ENCODE measurements around the gene DUSP28.

The DUSP28 gene

DNA sequence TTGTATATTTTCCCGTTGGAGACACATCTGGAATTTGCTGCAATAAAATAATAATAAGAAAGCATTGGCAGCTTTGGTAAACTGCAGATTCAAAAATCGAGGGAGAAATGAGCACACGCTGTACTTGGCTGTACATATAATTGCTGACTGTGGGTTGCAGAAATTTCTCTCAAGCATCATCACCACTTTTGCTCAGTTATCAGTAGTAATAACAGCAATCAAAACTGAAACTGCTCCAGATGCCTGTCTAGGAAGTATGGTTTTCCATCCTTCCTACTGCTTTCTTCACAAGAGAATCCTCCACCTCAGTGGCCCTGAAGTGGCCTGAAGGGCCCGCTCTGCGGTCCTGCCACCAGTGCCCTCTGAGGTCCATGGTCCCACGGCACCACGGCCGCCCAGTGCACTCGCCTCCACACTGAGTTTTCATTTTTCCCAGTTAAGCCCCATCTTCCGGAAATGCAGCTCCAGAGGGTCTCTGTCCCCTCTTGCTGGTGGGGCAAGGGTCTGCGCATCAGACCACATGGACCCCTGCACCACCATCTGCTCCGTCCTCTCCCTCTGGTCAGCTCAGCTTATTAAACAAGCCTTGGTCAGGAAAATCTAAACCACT lies 3.9 kb downstream of the DUSP28 start:
- Mint-ChIP-seq H3K27ac (peak overlapping the region; percentile 97), H3K4me1 (peaks cover 66% of the 10 kb centered on the region), H3K9me3 (no peaks in the 10 kb centered on the region), H3K36me3 (peaks cover 24% of the 10 kb centered on the region), H3K4me3 (no peak overlapping the region), H3K27me3 (no peaks in the 10 kb centered on the region)
- ATAC-seq = no peak

DNA sequence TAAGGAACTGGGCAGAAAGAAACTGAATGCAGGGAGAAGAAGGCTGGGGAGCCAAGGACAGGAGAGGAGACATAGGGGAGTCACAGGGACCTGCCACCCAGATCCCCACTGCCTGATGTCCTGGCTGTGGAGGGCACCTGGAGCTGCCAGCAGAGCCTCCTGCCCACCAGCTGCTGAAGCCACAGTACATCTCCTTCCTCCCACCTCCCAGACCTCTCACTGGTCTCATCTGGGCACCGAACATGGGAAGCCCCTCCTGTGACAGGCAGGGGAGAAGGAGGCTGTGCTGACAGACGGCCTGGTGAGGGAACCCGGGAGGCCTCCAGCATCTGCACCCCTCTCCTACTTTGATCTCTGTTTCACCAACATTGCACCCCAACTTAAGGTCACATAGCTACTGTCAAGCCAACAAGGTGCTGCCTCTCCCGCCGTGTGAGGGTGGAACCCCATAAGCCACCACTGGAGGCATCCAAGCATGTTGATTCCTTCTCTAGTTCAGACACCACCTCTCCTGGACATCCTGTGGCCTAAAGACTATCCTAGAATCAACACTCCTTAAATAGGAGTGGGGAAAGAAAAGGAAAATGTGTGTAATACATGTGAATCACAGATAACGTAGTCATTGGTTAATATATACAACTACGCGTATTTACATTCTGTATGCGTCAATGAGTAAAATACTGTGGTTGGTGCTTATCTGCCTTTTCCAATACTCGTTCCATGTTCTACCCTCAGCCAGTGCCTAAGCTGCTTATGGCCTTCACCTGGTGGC lies 4.6 kb downstream of the DUSP28 start:
- Mint-ChIP-seq H3K27me3 (no peaks in the 10 kb centered on the region), H3K36me3 (peaks cover 18% of the 10 kb centered on the region), H3K9me3 (no peaks in the 10 kb centered on the region), H3K4me3 (peak overlapping the region; percentile 89), H3K27ac (peak overlapping the region; percentile 97), H3K4me1 (peaks cover 66% of the 10 kb centered on the region)
- no peak for ATAC-seq

DNA sequence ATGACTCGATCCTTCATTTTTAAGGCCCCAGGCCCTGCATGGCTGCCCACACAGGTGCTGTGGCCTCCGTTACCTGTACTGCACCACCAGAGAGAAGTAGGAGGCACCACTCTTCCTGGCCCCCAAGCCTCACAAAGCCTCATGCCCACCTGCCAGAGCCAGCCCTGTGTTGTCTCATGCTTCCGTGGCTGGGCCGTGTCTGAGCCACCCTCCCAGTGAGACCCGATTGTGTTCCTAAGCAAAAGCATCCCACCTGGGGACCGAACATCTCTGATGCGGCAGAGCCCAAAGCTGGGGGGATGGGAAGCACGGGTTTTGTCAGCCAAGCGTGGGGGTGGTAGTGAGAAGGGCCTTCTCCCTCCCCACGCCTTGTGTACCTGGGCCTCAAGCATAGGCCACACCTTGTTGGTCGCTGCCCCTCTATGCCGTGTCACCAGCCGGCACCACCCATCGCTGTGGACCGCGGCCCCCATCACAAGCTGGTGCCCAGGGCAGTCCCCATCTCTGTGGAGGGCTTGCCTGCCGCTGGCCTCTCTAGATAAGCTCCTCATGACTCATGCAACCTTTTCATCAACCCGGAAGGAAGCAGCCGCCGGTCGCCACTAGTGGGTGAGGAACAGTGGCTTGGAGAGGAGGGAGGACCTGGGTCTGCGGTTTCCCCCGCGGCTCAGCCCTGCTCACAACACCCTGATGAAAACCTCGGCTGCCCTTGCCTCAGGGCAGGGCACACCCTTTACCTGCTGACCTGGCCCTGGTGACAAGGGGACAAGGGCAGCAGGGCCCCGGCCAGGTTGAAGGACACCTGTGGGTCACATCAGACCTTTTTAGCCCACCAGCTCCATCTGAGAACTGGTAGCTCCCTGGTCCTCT lies 5.4 kb downstream of the DUSP28 start:
- H3K27ac Mint-ChIP-seq = peak overlapping the region; percentile 97
- H3K4me1 Mint-ChIP-seq = peaks cover 70% of the 10 kb centered on the region
- no peaks in the 10 kb centered on the region for H3K27me3 Mint-ChIP-seq
- peak; percentile 73 for ATAC-seq
- no peaks in the 10 kb centered on the region for H3K9me3 Mint-ChIP-seq
- H3K4me3 Mint-ChIP-seq = peak overlapping the region; percentile 89
- H3K36me3 Mint-ChIP-seq = peaks cover 20% of the 10 kb centered on the region

GRCh38 chr2:240566203-240567136 lies 6.3 kb downstream of the DUSP28 start:
- H3K36me3 Mint-ChIP-seq = peaks cover 24% of the 10 kb centered on the region
- ATAC-seq = peak; percentile 82
- no peaks in the 10 kb centered on the region for H3K27me3 Mint-ChIP-seq
- H3K27ac Mint-ChIP-seq = peak overlapping the region; percentile 97
- peak overlapping the region; percentile 89 for H3K4me3 Mint-ChIP-seq
- H3K9me3 Mint-ChIP-seq = no peaks in the 10 kb centered on the region
- H3K4me1 Mint-ChIP-seq = peaks cover 75% of the 10 kb centered on the region

- H3K36me3 Mint-ChIP-seq = peaks cover 19% of the 10 kb centered on the region
Measured at GRCh38 chr2:240567137-240567871, 7.1 kb downstream of the DUSP28 start.

DNA sequence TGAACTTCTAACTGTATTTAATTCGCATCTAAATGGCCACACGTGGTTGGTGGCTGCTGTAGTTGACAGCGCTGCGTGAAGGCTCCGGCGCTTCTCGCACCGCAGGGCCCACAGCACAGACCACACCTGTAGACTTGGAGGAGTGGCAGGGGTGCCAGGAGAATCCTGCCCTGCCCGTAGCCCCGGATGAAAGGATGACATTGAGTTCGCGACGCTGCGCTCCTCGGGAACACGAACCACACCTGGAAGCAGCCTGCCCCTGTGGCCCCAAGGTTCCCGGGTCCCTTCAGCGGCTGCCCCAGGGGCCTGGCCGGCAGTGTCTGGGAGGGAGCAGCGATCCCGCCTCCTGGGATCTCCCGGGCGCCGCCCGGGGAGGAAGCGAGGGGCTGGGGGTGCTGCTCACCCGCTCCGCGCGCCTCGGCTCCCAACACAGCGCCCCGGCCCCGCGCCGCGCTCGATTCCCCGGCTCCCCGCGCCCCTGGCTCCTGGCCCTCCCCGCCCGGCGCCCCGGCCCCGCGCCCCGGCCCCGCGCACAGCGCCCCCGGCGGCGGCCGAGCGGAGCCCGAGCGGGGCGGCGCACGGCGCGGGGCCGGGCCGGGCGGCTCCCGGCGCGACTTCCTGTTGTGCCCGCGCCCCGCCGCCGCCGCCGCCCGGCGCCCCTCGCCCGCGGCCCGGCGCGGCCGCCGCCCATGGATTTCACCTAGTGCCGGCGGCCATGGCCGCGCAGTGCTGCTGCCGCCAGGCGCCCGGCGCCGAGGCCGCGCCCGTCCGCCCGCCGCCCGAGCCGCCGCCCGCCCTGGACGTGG lies 7.9 kb downstream of the DUSP28 start, which contains the start of gene RNPEPL1:
TSS of gene RNPEPL1 (plus strand) at position 613 of the 806 bp plus-strand sequence. CDS start at position 716, 103 bp downstream.
- H3K27ac Mint-ChIP-seq = peak within 1 kb of the TSS; percentile 97
- H3K9me3 Mint-ChIP-seq = no peaks in the 10 kb centered on the region
- H3K4me3 Mint-ChIP-seq = peak within 1 kb of the TSS; percentile 89
- no peaks in the 10 kb centered on the region for H3K27me3 Mint-ChIP-seq
- peaks cover 68% of the 10 kb centered on the region for H3K4me1 Mint-ChIP-seq
- ATAC-seq = peak; percentile 64
- peaks cover 19% of the 10 kb centered on the region for H3K36me3 Mint-ChIP-seq

More at GRCh38 chr2:240567137-240567871, 7.1 kb downstream of the DUSP28 start:
- H3K4me1 Mint-ChIP-seq = peaks cover 69% of the 10 kb centered on the region
- H3K9me3 Mint-ChIP-seq = no peaks in the 10 kb centered on the region
- no peak for ATAC-seq
- peak overlapping the region; percentile 89 for H3K4me3 Mint-ChIP-seq
- no peaks in the 10 kb centered on the region for H3K27me3 Mint-ChIP-seq
- peak overlapping the region; percentile 97 for H3K27ac Mint-ChIP-seq

DNA sequence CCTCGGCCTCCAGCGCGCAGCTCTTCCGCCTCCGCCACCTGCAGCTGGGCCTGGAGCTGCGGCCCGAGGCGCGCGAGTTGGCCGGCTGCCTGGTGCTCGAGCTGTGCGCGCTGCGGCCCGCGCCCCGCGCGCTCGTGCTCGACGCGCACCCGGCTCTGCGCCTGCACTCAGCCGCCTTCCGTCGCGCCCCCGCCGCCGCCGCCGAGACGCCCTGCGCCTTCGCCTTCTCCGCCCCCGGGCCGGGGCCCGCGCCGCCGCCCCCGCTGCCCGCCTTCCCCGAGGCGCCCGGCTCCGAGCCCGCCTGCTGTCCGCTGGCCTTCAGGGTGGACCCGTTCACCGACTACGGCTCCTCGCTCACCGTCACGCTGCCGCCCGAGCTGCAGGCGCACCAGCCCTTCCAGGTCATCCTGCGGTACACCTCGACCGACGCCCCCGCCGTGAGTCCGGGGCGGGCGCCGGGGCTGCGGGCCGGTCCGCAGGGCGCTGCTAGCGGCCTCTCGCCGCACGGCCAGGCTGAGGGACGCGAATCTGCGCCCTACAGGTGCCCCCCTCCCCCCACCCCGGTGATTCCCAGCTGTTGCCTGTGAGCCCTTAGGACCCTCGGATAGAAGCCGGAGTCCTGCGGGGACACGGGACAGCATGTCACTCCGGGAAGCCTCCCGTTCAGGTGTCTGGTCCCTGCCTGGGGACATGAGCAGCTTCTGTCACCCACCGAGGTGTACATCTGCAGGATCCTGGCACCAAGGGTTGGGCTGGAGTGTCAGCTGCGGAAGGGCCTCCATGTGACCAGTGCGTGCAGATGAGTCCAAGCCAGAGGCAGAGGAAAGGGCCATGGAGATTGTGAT lies 8.7 kb downstream of the DUSP28 start:
- H3K27me3 Mint-ChIP-seq = no peaks in the 10 kb centered on the region
- H3K36me3 Mint-ChIP-seq = peaks cover 19% of the 10 kb centered on the region
- H3K4me1 Mint-ChIP-seq = peaks cover 68% of the 10 kb centered on the region
- no peaks in the 10 kb centered on the region for H3K9me3 Mint-ChIP-seq
- ATAC-seq = peak; percentile 25
- peak overlapping the region; percentile 79 for H3K27ac Mint-ChIP-seq
- H3K4me3 Mint-ChIP-seq = peak overlapping the region; percentile 88

- peaks cover 14% of the 10 kb centered on the region for H3K36me3 Mint-ChIP-seq
- no peaks in the 10 kb centered on the region for H3K9me3 Mint-ChIP-seq
- H3K27ac Mint-ChIP-seq = peak overlapping the region; percentile 79
- peak overlapping the region; percentile 88 for H3K4me3 Mint-ChIP-seq
- no peak for ATAC-seq
- H3K4me1 Mint-ChIP-seq = peaks cover 62% of the 10 kb centered on the region
- no peaks in the 10 kb centered on the region for H3K27me3 Mint-ChIP-seq
Measured at GRCh38 chr2:240569523-240569997, 9.4 kb downstream of the DUSP28 start.

- H3K4me1 Mint-ChIP-seq = peaks cover 57% of the 10 kb centered on the region
- ATAC-seq = no peak
Measured at GRCh38 chr2:240569998-240570530, 9.9 kb downstream of the DUSP28 start.

GRCh38 chr2:240570531-240571313 lies 10.6 kb downstream of the DUSP28 start:
- peaks cover 20% of the 10 kb centered on the region for H3K36me3 Mint-ChIP-seq
- peaks cover 50% of the 10 kb centered on the region for H3K4me1 Mint-ChIP-seq
- H3K27ac Mint-ChIP-seq = no peak overlapping the region
- H3K27me3 Mint-ChIP-seq = no peaks in the 10 kb centered on the region
- H3K9me3 Mint-ChIP-seq = no peaks in the 10 kb centered on the region
- ATAC-seq = no peak
- H3K4me3 Mint-ChIP-seq = peak overlapping the region; percentile 12

More at GRCh38 chr2:240569998-240570530, 9.9 kb downstream of the DUSP28 start:
- H3K36me3 Mint-ChIP-seq = peaks cover 14% of the 10 kb centered on the region
- no peaks in the 10 kb centered on the region for H3K9me3 Mint-ChIP-seq
- H3K4me3 Mint-ChIP-seq = peak overlapping the region; percentile 8
- no peak overlapping the region for H3K27ac Mint-ChIP-seq
- no peaks in the 10 kb centered on the region for H3K27me3 Mint-ChIP-seq

DNA sequence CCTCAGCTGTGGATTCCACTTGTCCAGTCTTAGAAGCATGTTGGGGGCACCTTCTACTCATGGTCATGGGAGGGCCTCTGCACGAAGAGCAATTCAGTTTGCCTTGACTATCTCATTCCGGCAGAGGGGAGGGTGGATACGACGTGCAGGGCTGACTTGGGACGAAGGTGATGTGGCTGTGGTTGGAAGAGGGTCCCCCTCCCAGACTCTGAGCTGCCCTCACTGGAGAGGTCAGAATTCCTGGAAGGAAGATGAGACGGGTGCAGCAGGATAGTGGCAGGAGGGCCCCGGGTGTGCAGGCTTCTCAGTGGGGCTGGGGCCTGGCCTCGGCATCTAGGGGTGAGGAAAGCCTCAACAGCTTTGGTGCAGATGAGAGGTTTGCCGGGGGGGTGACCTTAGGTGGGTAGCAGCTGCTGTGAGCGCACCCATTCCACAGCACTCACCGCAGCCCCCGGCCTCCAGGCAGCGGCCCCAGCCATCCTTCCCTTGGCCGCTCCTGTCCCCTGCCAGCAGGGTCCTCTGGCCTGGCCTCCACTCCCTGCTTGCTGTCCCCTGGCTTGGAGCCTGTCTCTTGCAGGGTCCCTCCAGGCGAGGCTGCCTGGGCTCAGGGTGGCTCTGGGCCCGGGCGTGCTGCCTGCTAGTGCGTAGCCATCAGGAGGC lies 11.3 kb downstream of the DUSP28 start:
- H3K36me3 Mint-ChIP-seq = peaks cover 20% of the 10 kb centered on the region
- H3K4me1 Mint-ChIP-seq = peaks cover 43% of the 10 kb centered on the region
- no peak for ATAC-seq
- no peaks in the 10 kb centered on the region for H3K27me3 Mint-ChIP-seq
- H3K4me3 Mint-ChIP-seq = no peak overlapping the region
- no peaks in the 10 kb centered on the region for H3K9me3 Mint-ChIP-seq
- H3K27ac Mint-ChIP-seq = no peak overlapping the region

Measured in stimulated activated memory B cell treated with anti-CD40 and anti-IgM and Interleukin-4, amounts not matched to agents 10 μg/mL and 1 μg/mL and 100 μg/mL, for 72 hours (primary cell).